Stimulated activated CD8-positive, alpha-beta memory T cell treated with anti-CD3 and anti-CD28 coated beads, Interleukin-2, amount 100 ng/mL, for 1 hour (primary cell): Measurements from ENCODE around the gene FOXC1.

Source experiments
- DNase-seq, 2 donors: peaks; one replicate each; pipeline ENCODE4 v3.0.0-alpha.2; 2020; ENCODE audit warnings: low read depth in 2 of 2

The FOXC1 gene

DNA sequence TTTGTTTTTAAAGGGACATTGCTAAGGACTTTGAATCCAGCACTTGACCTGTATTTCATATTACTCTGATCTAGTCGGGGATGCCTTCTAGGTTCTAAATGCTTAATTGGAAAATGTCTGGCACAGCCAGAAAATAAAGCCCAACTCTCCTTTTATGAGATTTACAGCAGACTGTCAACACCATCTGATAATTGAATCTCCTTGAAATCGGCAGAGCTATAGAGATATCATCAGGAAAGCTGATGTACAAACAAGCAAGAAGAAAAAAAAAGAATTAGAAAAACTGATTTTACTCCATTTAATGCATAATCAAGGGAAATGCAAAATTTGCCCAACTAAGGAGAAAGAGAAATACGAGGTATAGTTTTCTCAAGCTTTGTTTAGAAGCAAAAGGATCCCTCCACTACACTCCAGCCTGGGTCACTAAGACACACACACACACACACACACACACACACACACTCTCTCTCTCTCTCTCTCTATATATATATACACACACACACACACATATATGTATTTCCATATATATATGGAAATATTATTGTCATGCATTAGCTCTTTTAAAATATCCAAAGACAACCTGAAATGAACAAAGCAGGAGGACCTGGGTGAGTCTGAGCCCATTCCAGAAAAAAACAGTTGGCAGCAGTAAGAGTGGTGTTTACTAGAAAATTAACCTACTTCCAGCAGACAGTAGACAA lies 9.5 kb upstream of the FOXC1 start:
- no peak for DNase-seq

DNA sequence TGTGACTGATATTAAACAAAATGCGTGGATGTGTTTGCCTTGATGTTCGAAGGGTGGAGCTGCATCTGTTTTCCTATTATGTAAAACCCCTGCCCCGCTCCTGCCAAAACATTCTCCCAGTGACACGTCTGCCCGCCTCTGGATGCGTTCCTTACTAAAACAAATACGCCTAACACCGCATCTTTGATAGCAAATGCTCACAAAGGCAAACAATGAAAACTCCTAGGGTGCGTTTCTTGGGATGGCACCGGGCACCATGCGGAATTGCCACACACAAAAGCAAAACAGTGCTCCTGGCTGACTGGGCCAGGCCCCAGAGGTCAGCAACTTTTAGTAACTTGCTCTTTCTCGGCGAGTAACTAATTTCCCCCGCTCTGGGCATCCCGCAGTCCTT lies 9.0 kb upstream of the FOXC1 start:
- no peak for DNase-seq

DNA sequence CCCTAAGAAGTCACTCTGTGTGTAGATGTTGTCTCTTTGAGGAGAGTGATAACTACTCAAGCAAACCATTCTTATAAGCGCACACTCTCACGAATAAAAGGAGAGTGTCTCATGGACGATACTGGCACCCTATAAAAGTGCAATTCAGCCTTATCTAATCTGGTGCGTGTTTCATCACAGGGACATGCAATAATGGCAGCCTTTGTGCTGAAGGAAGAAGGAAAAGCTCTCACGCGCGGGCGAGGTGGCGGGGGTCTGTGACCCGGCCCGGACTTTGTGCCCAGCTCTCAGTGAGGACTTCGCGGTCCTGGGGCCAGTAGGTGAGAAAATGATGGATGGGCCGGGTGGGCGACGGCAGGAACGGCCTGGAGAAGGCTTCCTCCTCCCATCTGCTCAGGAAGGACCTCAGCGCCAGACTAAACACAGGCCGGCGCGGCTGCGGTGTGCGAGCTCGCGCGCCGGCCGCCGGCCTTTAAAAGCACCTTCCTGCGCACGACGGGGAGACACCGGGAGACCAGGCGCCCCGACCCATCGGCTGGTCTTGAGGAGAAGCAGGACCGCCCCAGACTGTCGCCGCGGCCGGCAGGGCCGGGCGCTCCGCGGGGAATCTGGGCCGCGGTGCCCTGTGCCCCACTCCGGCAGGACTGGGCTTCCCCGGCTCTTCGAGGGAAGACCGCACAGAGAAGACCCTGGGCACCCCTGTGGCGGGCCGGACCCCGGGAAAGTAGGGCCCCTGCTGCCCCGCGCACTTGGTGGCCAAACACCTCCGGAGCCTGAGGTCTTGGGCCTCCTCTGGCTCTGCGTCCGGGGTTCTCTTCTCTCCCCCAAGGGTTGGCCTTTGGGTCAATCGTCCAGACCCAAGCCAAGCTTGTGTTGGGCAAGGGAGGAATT lies 8.3 kb upstream of the FOXC1 start:
- no peak for DNase-seq

DNA sequence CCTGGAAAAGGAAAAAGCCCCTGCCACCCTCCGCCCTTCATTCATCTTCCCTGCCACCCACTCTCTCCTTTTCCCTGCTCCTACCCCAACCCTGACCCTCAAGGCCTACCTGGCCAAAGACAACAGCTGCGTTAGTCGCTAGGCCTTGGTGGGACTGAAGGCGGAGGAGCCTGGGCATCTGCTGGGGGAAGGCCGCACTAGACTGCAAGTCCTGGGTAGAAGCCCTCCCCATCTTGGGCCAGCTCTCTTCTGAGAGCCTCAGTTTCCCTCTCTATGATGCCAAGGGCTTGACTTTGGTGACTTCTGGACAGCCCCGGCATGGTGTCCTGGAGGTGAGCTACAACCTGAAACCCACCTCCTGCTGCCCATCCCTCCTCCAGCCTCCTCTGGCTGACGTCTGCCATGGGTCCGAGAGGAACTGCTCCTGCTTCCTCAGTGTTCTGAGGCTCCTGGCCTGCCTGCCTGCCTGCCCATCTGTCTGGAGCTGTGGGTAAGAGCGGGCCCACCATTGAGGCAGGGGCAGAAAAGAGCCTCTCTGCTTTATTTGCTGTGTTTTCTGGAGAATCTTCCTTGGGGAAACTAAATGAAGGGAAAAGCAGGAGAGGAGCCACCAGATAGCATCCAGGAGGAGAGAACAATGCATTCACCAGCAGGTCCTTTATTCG lies 7.5 kb upstream of the FOXC1 start:
- no peak for DNase-seq

DNA sequence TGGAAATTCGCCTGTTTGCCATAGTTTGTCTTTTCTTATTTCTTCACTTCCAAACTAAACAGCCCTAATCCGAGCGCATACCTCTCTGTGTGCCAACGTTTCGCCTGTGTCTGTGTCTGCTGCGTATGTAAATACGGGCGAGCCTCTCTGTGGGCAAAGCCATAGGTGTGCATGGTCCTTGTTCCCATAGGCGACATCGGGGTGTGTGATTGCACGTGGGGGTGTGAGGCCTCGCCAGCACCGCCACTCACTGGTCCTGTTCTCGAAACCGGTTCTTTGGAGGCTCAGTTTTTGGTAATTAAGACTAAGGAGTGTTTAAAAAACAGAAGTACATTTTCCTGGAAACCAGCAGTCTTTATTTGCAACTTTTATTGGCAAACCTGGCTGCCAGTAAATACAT lies 6.0 kb upstream of the FOXC1 start:
- DNase-seq = no peak

DNA sequence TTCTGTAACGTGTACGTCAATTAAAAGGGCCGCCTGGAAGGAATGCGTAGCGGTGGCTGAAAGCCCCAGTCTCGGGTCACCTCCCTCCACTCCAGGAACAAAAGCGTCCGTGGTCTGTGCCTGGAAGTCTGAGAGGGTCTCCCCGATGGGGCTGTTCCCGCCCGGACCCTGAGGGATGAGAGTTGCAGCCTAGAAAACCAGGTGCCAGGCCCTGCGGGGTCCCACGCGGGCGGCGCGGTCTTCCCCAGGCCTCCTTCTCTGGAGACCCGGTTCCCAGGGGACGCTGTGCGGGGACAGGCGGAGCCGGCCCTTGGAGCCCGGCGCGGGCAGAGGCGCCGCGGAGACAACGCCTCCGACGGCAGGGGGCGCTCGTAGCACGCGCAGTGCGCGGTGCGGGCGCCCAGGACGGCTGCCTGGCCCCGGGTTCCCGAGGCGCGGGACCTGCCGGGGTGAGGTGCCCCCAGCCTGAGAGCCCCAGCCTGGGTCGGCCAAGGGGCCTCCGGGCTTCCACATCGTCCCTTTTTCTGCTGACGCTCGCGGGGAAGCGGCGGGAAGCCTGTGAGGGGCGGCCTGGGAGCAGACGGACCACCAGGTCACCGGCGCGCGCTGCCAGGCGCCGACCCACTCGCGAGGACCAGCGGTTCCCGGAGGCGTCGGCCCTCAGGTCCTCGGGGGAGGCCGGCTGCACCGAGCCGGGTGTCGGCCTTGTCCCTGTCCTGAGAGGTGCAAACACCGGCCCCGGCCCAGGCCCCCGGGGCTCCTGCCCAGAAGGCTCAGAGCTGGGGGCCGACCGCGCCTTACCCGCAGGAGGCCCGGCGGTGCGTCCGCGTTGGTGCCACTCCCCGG lies 5.3 kb upstream of the FOXC1 start:
- DNase-seq = peak; percentile 20 to 53

DNA sequence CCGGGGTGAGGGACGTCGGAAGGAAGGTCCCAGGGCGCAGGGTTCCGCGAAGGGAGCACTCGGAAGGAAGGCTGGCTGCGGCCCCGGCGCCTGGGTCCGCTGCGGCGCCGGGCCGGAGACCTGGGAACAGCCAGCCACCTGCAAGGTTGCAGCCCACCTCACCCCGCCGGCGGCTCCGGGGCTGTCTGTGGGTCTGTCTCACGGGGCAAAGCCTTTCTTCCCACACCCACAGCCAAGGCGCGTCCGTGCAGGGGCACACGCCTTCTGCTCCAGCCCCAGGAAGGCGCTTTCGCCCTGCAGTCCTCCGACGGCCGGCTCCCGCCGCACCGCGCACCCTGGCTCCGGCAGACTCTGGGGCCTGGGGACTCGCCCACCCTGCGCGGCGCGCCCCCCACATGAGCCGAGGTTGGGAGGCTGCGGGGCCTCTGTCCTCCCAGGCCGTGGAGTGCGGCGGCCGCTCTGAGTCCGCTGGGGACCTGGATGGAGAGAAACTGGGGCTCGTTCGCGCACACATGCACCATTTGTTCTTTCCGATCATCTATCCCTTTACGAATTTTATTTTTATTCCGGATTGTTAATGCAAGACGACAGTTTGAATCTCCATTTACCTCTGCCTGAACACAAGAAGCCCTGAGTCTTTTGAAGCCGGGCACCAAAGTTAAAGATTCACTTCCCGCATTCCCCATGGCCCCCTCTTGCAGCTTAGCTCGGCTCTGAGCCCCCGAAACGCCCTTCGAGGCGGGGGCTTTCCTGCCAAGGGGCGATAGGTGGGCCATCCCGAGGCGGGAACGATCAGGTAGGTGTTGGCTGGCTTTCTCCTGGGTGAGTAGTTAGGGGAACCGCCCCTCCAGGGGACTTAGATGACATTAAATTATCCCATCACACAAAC lies 4.5 kb upstream of the FOXC1 start:
- no peak for DNase-seq

DNA sequence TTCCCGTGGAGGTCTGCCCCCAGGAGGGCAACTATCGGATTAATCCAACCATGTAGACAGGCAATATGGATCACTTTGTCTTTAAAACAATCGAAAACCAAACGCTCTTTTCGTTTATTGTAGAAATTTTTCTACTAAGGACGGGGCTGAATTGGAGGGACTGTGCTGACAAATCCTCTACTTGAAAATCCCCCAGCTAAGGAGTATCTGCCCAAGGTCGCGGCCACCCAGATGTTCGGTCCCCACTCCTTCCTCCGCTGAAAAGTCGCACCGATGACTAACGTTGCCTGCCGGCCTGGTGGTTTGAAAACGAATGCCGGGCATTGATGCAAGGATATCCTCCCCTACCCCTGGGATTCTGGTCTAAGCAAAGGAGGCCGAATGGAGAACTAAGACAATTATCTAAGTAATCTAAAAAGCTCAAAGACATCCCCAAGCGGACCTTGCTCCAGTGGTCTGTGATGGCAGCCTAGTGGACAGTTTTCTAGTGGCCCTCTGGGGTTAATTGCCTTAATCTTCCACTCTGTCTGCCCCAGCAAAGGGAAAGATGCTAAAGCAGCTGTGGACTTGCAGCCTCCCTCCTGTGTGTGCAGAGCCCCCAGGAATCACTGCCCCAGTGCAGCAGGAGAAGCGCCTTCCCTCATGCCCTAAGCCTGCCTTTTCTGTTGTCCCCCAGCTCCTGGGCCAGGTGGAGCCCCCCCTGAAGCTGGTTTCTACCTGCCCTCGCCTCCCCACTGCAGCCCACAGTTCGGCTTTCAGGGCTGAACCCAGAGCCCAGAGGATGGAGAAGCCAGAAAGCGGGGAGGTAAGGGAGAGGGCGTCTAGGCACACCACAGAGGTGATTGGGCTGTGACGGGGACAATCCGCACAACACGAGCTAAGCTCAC lies 3.6 kb upstream of the FOXC1 start:
- no peak for DNase-seq

DNA sequence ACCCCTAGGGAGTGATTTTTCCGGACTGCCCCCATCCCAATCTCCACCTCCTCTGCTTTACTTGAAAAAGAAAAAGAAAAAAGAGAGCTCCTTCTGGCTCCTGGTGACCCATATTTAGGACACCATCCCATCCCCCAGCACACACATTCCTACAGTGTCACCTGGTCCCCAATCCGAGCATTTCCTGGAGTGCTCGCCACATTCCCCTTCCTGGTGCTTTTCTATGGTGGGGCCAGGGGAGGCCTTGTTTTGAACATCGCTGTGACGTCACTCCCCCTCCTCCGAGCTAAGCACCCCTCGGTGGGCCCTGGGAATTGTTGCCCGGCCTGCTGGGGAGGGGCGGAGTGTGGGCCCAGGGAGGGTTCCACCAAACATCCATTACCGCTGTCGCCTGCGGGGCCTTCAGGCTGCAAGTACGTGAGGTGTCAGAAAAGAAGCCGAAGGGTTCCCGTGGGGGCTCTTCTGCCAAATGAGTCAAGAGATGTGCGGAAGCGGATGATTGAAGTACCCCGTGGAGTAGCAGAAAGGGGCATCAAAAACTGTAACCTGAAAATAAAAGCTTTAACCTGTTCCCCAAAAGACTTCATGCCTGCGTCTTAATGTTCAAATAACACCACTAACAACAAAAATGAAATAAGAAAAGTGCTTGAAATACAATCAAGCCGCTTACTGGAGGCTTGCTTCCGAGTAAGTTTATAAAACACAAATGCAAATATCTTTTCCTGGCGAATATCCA lies 2.8 kb upstream of the FOXC1 start:
- no peak for DNase-seq

DNA sequence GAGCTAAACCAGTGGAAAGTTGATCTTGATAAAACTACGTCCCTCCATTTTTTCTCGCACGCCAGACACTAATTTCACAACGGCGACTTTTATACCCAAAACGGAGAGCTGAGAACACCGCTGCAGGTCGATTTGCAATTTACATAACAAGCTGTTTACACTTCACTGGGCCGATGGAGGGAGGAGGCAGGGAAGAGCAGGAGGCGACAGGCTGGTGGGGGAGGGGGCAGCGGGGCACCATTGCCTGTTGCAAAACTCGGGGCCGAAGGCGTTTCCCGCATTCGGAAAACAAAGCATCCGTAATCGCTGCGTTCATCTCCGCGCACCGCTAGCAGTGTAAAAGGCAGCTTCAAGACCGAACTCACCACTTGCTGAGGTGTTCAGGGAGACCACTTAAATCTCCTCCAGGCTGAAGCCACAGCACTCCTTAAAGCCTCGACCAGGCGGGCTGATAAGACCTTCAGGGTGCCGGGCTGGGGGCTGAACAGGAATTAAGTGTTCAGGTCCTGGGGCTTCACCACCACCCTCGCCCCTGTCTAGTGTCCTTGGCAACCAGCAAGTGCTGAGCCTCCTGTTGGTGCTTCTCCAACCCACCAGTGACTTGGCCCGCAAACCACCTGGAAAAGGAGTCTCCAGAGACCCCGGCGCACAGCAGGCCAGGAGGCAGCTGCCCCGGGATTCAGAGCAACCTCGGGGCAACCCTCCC lies 2.0 kb upstream of the FOXC1 start:
- no peak for DNase-seq

DNA sequence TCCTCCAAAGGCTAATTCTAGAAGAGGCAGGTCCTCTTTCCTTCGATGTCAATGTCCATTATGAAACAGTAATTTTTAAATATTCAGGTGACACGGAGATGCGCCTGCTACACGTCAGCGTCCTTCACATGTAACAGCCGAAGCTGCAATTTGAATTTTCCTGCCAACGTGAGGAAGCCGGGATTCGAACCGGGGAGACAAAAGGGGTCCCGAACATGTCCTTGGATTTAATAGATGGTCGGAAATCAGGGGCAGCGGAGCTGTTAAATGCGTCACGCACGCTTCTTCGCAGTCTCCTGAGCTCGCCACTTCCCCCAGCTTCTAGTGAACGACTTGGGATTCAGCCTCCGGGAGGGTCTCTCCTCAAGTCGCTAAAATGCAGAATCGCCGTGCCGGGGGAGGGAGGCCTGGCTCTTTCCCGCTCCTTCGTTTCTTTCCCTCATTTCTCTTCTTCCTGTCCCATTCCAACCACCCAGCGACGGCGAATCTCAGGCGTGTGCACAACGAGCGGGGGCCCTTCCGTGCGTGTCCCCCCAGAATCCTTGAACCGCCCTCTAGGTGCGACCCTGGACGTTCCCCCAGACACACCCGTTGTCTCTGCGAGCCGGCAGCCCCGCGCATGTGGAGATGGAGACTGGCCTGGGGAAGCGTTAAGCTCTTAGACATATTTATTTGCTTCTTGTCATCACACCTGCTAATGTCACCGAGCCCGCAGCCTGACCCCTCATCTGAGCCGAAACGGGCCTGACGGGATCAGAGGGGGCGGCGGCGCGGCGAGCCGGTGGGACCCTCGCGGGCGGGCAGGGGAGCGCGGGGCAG lies 1.3 kb upstream of the FOXC1 start:
- DNase-seq = no peak

DNA sequence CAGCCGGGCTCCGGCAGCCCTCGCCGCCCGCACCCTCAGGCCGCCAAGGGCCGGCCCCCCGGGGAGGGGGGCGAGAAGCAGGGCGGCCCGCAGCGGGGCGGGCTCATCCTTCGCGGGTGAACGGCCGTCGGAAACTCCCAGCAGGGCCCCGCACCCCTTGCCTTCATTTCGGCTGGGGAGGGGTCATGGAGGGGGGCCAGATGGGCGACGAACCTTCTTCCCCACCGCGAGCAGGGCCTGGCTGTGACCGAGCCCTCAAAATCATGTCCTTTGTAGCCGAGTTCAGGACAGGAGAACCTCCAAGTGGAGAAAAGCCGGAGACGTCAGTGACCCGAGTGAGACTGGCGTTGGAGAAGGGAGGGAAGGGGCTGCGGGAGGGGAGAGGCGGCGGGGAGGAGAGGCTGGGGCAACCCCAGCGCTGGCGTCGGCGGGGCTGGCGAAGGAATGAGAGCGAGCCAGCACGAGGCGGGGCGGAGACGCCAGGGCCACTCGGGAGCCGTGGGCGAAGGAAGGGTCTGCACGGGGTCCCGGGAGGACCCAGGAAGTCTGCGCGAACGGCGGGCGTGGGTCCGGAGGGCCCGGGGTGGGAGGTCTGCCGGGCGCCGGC lies 571 bp upstream of the FOXC1 start:
- no peak for DNase-seq

DNA sequence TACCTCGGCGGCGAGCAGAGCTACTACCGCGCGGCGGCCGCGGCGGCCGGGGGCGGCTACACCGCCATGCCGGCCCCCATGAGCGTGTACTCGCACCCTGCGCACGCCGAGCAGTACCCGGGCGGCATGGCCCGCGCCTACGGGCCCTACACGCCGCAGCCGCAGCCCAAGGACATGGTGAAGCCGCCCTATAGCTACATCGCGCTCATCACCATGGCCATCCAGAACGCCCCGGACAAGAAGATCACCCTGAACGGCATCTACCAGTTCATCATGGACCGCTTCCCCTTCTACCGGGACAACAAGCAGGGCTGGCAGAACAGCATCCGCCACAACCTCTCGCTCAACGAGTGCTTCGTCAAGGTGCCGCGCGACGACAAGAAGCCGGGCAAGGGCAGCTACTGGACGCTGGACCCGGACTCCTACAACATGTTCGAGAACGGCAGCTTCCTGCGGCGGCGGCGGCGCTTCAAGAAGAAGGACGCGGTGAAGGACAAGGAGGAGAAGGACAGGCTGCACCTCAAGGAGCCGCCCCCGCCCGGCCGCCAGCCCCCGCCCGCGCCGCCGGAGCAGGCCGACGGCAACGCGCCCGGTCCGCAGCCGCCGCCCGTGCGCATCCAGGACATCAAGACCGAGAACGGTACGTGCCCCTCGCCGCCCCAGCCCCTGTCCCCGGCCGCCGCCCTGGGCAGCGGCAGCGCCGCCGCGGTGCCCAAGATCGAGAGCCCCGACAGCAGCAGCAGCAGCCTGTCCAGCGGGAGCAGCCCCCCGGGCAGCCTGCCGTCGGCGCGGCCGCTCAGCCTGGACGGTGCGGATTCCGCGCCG lies 994 bp downstream of the FOXC1 start:
- no peak for DNase-seq

DNA sequence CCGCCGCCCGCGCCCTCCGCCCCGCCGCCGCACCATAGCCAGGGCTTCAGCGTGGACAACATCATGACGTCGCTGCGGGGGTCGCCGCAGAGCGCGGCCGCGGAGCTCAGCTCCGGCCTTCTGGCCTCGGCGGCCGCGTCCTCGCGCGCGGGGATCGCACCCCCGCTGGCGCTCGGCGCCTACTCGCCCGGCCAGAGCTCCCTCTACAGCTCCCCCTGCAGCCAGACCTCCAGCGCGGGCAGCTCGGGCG lies 1.5 kb downstream of the FOXC1 start:
- no peak for DNase-seq

DNA sequence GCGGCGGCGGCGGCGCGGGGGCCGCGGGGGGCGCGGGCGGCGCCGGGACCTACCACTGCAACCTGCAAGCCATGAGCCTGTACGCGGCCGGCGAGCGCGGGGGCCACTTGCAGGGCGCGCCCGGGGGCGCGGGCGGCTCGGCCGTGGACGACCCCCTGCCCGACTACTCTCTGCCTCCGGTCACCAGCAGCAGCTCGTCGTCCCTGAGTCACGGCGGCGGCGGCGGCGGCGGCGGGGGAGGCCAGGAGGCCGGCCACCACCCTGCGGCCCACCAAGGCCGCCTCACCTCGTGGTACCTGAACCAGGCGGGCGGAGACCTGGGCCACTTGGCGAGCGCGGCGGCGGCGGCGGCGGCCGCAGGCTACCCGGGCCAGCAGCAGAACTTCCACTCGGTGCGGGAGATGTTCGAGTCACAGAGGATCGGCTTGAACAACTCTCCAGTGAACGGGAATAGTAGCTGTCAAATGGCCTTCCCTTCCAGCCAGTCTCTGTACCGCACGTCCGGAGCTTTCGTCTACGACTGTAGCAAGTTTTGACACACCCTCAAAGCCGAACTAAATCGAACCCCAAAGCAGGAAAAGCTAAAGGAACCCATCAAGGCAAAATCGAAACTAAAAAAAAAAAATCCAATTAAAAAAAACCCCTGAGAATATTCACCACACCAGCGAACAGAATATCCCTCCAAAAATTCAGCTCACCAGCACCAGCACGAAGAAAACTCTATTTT lies 2.0 kb downstream of the FOXC1 start:
- DNase-seq = no peak
